Epithelial cell of prostate (primary cell): ENCODE results near the gene HOXA4.

Source experiments
- DNase-seq: peaks from one replicate; pipeline ENCODE4 v3.0.0-alpha.2; 2011; ENCODE audit warnings: low read depth, low spot score
- H3K27ac ChIP-seq: fragments of 450-650 bp; 2 replicates; pipeline ENCODE4 v1.5.1; 2017; ENCODE audit warnings: mild to moderate bottlenecking

The HOXA4 gene

DNA sequence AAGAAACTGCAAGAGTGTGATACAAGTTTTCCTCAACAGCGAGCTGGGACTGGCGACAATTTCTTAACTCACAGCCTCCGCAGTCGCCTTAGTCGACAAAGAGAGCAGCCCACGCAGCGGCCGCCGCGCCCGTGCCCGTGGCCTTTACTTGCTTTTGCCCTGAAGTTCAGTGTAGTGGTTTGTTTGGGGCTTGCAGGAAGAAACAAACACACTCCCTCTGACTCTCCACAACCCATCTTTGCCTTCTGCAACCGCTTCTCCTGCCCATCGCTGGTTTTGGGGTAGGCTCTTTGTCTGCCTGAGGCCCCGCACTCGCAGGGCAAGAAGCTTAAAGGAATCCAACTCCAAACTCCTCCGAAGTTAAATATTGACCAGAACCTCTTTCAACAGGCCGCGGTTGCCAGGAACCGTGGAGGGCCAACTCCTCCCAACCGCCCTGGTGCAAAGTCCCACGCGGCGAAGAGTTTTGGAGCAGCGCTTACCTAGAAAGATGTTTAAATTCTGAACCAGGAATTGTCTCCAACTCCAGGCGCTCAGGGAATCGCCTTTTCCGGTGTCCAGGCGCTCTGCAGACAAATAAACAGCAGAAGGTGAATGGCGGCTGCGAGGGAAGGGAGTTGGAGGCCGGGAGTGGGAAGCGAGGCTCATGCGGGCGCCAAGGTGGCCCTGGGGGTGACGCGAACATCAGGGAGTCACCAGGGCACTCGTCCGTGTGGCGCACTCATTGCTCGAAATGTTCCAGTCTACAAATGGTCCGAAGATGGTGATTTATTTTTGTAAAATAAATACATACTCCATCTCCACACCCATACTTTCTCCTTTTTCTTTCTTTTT is 8.3 kb downstream of the HOXA4 start:
- no peak for DNase-seq
- no peak overlapping the region for H3K27ac ChIP-seq

DNA sequence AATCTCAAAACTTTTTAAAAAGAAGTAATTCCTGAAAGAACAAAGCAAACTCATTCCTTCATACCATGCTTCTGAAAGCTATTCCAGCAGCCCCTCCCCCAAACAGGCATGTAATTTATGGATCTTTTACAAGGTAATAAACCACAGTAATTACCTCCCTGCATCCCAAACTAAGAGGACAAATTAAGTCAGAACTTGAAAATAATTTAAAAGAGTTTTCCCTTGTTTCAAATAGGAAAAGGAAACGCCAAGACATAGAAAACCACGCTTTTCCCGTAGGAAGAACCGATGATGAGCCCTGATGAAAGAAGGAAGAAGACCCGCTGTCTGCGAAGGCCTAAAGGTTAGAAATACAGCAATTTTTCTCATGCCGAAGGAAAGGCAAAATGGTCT is 8.9 kb downstream of the HOXA4 start:
- no peak overlapping the region for H3K27ac ChIP-seq
- no peak for DNase-seq

DNA sequence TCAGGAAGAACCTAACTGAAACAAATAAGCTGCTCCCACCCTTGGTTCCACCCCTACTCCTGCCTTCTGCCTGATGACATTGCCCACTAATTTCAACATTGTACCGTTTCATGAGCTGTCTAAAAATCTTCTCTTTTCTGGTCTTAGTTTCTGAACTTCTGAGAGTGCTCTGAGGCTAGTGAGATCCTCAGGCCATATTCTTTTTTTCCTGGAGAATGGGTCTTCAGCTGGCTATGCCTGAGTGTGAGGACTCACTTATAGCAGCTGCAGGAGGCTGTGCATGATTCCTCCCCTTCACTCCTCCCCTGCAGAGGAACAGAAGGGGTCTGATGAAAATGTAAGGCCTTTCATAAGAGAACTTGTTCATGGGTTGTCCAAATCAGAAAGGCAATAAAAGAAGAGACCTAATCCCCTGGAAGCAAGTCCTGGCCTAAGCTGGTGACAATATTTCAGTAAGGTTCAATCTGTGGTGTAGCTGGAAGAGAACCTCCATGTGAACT is 11.1 kb downstream of the HOXA4 start:
- DNase-seq: no peak
- no peak overlapping the region for H3K27ac ChIP-seq

DNA sequence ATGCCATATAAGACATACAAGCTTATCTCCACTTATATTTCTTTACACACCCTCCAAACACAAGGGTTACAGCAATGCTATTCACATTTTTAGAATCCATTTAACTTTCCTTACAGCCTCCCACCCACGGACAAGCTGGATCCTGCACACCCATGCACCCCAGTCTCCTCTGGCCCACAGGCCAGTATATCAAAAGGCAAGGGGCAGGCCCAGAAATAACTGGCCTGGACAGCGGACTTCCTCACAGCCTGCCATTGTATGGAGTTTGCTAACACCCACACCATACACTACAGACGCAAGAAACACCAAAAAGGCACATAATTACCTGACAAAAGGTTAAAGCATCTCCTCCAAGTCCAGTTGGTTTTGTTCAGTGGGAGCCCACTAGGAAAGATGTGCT is 12.0 kb downstream of the HOXA4 start:
- no peak overlapping the region for H3K27ac ChIP-seq

DNA sequence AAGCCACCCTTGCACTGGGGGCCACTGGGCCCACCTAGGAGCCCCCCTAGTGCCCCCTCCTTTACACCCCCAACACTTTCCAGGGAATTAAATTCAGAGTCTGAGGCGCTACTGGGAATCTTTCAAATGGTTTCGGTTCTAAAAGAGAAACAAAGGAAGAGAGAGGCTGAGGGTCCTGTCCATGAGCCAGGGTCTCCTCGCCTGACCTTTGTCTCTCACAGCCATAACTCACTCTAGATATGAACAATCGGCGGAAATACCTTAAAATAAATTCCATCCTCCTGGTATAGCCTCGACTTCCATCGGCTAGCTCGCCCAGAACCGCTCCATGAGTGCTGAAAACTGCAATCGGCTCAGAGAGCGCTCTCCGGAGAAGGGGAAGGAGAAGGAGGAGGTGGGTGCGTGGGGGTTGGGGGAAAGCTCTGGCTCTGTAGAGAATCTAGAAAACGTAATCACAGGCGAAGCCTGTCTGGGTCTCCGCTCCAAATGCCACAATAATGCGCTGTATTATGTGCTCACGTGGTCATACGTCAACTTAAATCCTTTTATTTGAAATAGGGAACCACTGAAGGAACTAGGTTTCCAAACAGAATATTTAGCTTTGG is 12.6 kb downstream of the HOXA4 start:
- DNase-seq: no peak
- H3K27ac ChIP-seq: no peak overlapping the region

More for the DNA sequence above, 12.0 kb downstream of the HOXA4 start:
- DNase-seq: no peak

DNA sequence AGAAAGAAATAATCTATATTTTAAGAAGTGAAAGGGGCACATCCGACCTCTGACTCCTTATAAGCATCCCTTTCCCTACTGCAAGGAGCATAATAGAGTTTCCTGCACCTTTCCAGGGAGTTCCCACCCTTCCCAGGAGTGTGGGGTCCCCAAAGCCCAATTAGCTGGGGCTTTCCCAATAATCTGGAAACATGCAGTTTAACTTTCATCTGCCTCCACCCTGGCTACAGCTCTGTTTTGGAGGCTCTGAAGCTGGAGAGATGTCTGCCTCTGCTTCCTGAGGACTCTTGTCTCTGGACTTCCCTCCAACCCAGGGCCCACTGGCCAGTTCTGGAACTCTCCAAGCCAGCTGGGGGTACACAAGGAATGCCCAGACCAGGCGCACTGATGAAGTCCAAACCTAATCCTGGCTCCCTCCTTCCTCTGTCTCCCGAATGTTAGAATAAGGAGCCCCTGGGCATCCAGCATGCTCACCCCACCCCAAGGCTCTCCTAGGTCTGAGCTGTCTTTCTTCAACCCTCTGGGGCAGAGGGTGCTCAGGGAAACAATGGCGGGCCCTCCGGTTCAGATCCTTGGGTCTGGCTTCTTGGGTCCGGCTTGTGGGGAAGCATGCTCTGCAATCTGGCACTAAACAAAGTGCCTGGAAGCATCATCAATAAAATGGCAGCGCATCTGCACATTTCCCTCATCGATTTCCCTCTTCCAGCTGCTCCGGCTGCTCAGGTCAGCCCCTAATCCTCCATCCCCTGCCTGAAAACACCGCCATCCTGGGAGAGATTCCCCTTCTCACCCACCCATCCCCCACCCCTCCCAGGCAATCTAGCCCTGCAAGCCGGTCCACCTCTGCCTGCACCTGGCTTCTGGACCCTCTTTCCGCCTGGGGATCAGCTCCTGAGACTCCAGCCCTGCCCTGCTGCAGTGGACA is 13.3 kb downstream of the HOXA4 start:
- no peak overlapping the region for H3K27ac ChIP-seq
- no peak for DNase-seq

DNA sequence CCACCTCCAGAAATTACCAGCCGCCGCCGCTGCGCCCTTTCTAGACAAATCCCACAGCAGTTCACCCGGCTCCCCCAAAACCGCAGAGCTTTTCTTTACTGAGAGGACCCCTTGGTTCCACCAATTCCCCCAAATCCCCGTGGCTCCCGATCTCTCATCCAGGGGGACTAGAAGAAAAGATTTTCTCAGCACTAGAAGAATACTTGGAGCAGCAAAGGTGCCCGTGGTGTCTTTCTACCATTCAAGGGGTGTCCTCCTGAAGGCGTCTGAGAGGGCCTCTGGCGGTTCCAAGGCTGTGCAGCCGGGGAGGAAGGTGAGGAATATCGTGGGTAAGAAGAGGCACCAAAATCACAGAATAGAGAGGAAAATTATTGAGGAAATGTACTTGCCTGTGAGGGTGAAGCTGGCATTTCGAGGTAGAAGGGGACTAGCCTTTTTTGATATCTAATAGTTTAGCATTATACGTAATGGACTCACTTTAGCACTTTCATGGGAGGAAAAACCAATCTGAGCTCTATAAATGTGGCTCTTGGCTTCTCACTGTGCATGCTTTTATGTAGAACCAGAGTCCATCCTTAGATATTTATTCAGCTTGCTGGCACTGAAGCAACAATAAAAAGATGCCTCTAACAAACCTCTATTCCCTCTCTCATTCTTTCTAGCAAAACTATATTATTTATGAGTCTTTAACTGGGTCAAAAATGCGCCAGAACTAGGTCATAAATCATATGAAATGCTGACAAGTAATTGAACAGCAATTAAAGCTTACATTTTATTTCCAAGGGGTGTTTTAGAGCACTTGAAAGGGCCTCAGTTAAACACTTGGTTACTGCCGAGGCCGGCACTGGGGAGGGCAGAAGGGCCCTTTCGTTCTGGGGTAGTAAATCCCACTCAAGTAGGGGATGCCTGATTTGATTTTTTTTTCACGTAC is 14.3 kb downstream of the HOXA4 start:
- DNase-seq: no peak
- peak overlapping the region; percentile 82 for H3K27ac ChIP-seq

DNA sequence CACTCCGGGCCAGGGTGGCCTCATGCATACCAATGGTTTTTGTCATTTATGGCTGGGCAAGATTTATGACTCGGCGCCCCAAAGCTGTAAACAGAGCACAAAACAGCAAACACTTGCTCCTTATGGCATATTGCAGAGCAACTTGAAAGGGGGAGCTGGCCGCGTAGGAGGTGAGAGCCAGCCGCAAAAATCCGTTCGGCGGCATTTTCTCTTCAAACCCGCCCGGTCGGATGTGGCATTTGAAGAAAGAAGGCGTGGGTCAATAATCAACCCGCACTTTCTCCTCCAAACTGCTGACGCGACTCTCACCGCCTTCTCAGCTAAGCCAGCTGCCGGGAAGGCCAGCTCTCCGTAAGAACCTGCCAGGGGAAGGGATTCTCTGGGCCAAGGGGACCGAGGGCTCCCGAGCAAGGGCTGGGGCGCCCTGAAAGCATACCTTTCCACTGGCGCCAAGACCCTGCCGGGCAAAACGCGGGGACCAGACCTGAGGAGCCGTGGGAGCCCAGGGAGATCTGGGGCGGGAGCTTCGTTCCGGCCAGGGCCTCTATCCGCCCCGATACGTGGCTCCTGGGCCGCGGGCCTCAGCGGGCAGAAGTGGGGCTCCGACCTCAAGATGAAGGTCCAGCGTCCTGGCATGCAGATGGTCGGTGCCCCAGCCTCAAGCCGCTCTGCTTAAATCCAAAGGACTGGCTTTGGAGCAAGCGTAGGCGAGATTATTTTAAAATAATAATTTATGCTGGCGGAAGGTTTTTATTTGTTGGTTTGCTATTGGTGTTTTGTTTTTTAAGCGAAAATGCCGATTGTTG is 15.1 kb downstream of the HOXA4 start:
- peak overlapping the region; percentile 82 for H3K27ac ChIP-seq
- DNase-seq: no peak

DNA sequence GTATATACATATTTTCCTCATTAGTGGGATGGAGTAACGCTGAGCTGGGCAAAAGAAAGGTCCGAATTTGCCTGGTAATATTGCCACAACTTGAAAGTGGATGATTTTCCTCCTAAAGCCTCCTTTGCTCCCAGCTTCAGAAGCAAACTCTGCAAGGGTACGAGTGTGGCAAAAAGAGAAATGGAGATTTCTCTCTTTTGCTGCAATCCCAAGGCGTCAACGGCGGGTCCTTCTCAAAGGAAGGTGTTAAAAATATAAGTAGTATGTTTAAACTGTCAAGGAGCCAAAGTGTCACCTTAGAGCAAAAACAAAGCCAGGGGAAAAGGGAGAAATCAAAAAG is 15.7 kb downstream of the HOXA4 start:
- DNase-seq: no peak
- peak overlapping the region; percentile 82 for H3K27ac ChIP-seq

DNA sequence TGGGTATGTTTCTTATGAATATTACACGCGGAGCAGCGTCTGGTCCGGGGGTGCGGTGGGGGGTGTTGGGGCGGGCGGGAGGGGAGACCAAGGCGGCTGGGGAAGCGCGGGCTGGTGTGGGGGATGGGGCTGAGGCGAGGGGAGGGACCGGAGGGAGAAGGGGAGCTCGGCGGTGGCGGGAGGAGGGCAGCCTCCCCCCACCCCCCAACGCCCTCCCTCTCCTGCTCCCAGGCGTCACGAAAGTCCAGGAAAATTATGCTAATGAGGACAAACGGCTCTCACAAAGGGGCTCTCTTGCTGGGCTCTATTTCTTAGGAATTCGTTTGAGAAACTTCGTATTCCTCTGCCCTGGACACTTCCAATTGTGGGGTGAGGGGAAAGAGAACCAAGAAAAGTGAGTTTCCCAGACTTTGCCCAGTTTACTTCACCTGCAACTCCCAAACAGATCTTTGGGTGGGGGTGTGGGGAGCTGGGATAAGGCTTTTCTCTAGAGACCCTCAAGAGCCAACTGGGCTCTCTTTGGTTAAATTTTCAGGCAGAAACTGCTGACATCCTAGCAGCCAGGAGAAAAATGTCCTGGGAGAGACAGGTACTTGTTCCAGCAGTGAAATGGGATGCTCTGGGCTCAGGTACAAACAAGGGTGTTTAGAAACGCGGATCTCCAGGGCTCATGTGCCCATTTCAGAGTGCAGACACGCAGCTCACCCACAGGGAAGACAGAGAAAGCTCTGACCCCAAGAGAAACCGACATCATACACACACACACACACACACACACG is 16.4 kb downstream of the HOXA4 start:
- no peak for DNase-seq
- H3K27ac ChIP-seq: peak overlapping the region; percentile 82

DNA sequence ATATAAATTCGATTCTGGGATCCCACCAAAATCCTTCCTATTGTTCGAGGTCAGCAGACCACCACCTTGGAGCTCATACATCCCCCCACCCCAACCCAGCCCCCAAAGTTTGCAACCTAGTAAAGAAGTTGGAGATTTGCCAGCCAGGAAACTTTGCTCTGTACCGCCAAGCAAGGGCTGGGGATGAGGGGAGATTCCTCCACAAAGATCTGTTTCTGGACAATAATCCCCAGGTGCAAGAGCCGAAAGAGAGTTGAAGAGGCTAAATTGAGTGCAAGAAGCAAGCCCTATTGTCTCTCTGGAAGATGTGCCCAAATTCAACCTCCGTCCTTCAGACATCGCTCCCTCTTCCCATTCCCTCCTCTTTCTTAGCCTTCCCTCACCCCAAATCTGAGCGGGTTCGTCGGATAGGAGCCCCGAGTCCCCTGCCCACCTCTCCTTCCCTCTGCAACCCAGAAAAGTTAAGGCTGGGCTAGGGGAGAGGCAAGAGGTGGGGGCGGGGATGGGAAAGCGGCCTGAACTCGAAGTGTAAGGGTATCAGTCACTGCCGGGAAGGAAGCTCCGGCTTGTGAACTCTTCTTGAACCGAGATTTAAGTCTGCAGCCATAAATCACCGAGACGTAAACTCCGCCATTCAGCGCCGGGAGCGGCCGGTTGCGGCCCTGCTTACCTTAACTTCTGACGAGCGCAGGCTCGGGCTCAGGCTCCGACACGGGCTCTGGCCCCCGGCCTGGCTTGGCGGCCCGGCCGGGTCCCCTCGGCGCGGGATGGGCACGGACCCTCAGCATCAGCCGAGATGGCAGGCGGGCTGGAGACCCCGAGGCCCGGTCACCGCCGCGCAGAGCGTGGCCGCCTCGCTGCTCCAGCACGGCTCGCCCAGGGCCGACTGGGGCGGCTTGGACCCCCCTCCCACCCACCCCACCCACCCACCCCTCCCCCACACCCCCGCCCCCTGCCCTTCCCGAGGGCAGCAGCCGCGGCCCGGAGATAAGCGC is 17.3 kb downstream of the HOXA4 start:
- H3K27ac ChIP-seq: peak overlapping the region; percentile 82
- peak; percentile 80 for DNase-seq

DNA sequence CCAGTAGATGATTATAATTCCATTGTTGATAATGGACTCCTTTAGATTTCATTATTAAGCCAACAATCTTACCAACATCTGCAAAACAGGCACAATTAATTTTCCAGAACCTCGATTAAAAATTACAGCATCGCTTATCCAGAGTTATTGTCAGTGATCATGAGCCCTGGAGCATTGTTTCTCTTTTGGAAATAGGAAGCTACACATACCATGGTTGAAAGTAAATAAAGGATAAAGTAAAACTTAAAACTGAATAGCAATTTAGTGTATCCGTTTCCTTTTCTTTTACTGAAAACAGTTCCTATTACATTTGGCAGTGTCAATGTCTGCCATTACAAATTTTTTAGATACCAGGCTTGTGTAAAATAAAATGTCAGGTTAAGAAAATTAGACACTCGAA is 18.2 kb downstream of the HOXA4 start:
- no peak for DNase-seq
- H3K27ac ChIP-seq: peak overlapping the region; percentile 82

DNA sequence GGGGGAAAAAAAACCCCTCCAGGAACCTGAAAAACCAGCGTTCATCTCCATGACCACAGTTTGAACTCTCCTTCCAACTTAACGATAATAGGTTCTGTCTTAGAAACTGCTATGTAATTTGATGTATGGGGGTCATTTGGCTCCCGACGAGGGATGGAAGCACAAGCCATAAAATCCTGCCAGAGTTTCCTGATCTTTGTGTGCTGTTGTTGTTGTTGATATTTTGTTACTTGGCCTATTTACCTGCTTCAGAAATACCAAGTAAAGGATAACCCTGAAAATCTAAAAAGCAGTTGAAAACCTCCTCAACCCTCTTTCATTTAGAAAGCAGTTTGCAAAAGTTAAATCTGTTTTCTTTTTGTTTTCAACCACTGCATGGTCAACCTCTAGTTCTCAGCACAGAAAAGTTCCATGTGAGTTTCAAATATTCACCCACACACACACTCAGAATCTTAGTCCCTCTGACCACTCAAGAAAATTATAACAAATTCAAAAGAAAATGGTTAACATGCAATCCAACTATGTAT is 18.7 kb downstream of the HOXA4 start:
- DNase-seq: no peak
- peak overlapping the region; percentile 82 for H3K27ac ChIP-seq

DNA sequence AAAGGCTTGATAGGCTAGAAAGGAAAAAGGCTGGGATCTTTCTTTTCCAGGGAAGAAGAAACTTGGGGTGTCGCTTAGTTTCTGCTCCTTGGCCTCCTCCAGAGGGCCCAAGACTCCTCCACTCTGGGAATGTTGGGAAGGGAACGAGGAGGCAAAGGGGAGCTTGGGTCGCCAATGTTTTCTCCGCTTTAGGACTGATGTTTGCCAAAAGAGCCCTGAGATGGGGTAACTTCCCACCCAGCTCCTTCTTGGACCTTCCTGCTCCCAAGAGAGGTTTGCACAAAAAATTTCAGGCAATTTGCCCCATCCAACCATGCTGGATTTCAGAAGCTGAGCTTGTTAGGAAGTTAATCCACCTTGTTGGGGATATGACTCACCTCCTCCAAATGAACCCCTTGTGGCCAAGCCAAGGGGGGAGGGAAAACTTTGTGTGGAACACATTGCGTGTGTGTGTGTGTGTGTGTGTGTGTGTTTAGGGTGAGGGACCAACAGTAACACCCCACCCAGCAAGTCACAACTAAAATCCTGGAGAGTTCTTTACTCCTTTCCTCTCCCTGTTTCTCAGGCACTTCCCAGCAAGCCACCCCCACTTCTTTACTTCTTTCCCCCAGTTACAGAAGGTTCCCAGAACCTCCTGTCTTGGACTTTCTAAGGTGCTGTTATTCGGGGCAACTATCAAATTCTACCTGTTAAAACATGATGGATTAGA is 19.4 kb downstream of the HOXA4 start:
- peak overlapping the region; percentile 82 for H3K27ac ChIP-seq
- DNase-seq: no peak

DNA sequence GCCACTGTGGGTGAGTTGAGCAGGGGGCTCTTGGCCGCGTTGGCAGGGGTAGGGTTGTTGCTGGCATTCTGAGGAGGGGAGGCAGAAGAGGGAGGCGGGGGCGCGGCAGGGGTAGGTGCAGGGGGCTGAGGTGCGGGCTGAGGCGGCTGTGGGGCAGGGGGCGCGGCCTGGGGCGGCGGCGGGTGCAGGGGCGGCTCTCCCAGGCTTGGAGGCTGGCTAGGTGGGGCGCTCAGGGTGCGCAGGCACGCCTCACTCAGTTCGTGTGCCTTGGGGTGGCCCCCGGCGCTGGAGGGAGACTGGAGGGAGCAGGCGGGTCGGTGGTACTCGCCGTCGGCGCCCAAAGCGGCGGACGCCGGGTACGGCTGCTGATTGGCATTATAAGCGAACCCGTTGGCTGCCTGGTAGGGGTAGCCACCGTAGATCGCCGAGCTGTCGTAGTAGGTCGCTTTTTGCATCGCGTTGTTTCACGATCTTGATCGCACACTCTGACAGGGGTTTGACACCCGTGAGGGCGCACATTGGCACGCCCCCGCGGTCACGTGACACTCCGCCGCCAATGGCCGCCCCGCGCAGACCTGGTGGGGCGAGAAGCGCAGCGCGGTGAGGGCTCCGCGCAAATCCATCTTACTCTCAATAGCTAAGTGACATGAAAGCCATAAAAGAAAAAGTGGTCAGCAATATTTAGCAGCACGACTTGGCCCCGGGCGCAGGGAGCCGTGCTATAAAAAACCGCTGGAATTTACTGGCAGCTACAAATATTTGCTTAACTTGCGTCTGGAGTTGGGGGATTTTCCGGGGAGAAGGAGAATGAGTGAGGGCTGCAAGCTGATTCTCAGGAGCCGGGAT is 20.1 kb downstream of the HOXA4 start:
- DNase-seq: no peak
- H3K27ac ChIP-seq: peak overlapping the region; percentile 82
